Bronchial epithelial cell (primary cell): ENCODE results near the gene PRORP. TPM values are rescaled to one million over a fixed set of nuclear protein-coding genes. Genes with fewer than 3 reads are reported as not detected.

Experiments used
- DNase-seq: peaks from one replicate; pipeline ENCODE4 v3.0.0-alpha.2; 2010; ENCODE audit warnings: low read depth
- FAIRE-seq: peaks from 2 replicates; lab custom pipeline; 2011; peaks lifted over from hg19 to GRCh38; lab: Jason Lieb, UNC
- H3K27me3 ChIP-seq: 2 replicates; pipeline ENCODE4 v1.5.1; 2011; ENCODE audit warnings: low read length; ENCODE audit not compliant: control insufficient read depth, insufficient read depth
- H3K36me3 ChIP-seq: 2 replicates; pipeline ENCODE4 v1.5.1; 2011; ENCODE audit warnings: low read length; ENCODE audit not compliant: control insufficient read depth, insufficient read depth
- H3K4me3 ChIP-seq: 2 replicates; pipeline ENCODE4 v1.5.1; 2011; ENCODE audit warnings: mild to moderate bottlenecking, low read depth, low read length, control low read depth
- CTCF ChIP-seq: IDR thresholded peaks from 2 replicates; pipeline ENCODE4 v1.5.1; 2011; ENCODE audit warnings: mild to moderate bottlenecking, moderate library complexity, low read length, control low read depth, inconsistent platforms; ENCODE audit not compliant: insufficient read depth, severe bottlenecking
- total RNA-seq: library from RNA; depleted of rRNA; stranded (reverse); fragments of >200 nt; gene quantifications from 2 replicates; pipeline ENCODE4 v1.2.1, GENCODE V29; 2014

The PRORP gene
- total RNA-seq, 1 donor from 2014 or later: 24.5 TPM

GRCh38 chr14:35114036-35114435 lies 8.3 kb upstream of the PRORP start:
- no peak for FAIRE-seq
- no peaks in the 10 kb centered on the region for H3K27me3 ChIP-seq
- peak; percentile 28 for DNase-seq
- no peak overlapping the region for H3K4me3 ChIP-seq
- no peak for TF ChIP-seq CTCF
- H3K36me3 ChIP-seq: peaks cover 8% of the 10 kb centered on the region

GRCh38 chr14:35116242-35116641 lies 6.1 kb upstream of the PRORP start:
- Histone ChIP-seq H3K27me3 (no peaks in the 10 kb centered on the region), H3K36me3 (peaks cover 8% of the 10 kb centered on the region), H3K4me3 (no peak overlapping the region)
- TF ChIP-seq CTCF: no peak
- DNase-seq (no peak), FAIRE-seq (no peak)

- no peak overlapping the region for H3K4me3 ChIP-seq
- H3K36me3 ChIP-seq: peaks cover 3% of the 10 kb centered on the region
- H3K27me3 ChIP-seq: no peaks in the 10 kb centered on the region
- FAIRE-seq (no peak), DNase-seq (no peak)
- no peak for TF ChIP-seq CTCF
These were observed 5.2 kb upstream of the PRORP start for GRCh38 chr14:35117112-35117511.

- Histone ChIP-seq H3K27me3 (no peaks in the 10 kb centered on the region), H3K36me3 (peaks cover 1% of the 10 kb centered on the region), H3K4me3 (peak overlapping the region; percentile 75)
- TF ChIP-seq CTCF: no peak
- FAIRE-seq: no peak
- no peak for DNase-seq
These were observed 1.1 kb upstream of the PRORP start for GRCh38 chr14:35121026-35121886.

GRCh38 chr14:35122696-35123387 lies 490 bp downstream of the PRORP start:
- DNase-seq (peak; percentile 62), FAIRE-seq (no peak)
- Histone ChIP-seq H3K27me3 (no peaks in the 10 kb centered on the region), H3K36me3 (peaks cover 1% of the 10 kb centered on the region), H3K4me3 (peak overlapping the region; percentile 75)
- no peak for TF ChIP-seq CTCF
